H1 (cell line): ENCODE measurements around the gene LIPI. TPM values are rescaled to one million over a fixed set of nuclear protein-coding genes. Genes with fewer than 3 reads are reported as not detected.

Experiments
- CBX8 ChIP-seq: fragments of 300-800, 300-1000 bp; sonication (generic); IDR thresholded peaks from 2 replicates; pipeline ENCODE4 v1.7.1; 2016; ENCODE audit warnings: low read depth, low read length, borderline replicate concordance
- CHD2 ChIP-seq: IDR thresholded peaks from 2 replicates; pipeline ENCODE4 v1.6.1; 2012; ENCODE audit warnings: low read length, improper control_type of control experiment
- EP300 ChIP-seq, 2 experiments: IDR thresholded peaks; 1 replicate in 1 of 2; 2 replicates in 1 of 2; pipeline ENCODE4 v1.6.1; 2011 to 2012; ENCODE audit warnings: low read depth in 2 of 2, low read length in 2 of 2, mild to moderate bottlenecking in 2 of 2, borderline replicate concordance in 1 of 2, inconsistent platforms in 1 of 2, moderate library complexity in 1 of 2
- POU5F1 ChIP-seq: IDR thresholded peaks from 2 replicates; pipeline ENCODE4 v1.6.1; 2011; ENCODE audit warnings: low read depth, mild to moderate bottlenecking, low read length, moderate library complexity
- polyA plus RNA-seq, 7 experiments: library from polyadenylated mRNA; depleted of rRNA in 3 of 7; stranded (reverse) in 5 of 7; unstranded in 2 of 7; fragments of >200 nt in 5 of 7; fragments of 200-250 nt in 2 of 7; gene quantifications; 1 replicate in 5 of 7; 2 replicates in 1 of 7; 4 replicates in 1 of 7; pipeline versions ENCODE4 v1.2.1 to v1.2.3, GENCODE V29; 2011 to 2013; ENCODE audit warnings: missing spikeins in 2 of 7, mixed read lengths in 2 of 7
- total RNA-seq: library from RNA; stranded (reverse); fragmentation: NEBNext Ultra II Directional; extraction: Animal tissue kit (Norgen Biotek cat#: 25700); gene quantifications from 2 replicates; pipeline ENCODE4 v1.2.1, GENCODE V29; 2021
- TF ChIP-seq, protein P1 (sequence below): IDR thresholded peaks from 2 replicates; pipeline ENCODE4 v1.6.1; 2011; ENCODE audit warnings: low read depth, mild to moderate bottlenecking, low read length; ENCODE audit not compliant: insufficient read depth

LIPI gene
- total and polyA plus RNA-seq, 2 of the 8 experiments (the other 6 are each of a cell fraction or from before 2014, with no cell fraction given): not detected

- TF ChIP-seq, protein P1, sequence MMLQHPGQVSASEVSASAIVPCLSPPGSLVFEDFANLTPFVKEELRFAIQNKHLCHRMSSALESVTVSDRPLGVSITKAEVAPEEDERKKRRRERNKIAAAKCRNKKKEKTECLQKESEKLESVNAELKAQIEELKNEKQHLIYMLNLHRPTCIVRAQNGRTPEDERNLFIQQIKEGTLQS: no peak
- TF ChIP-seq CHD2 (no peak), CBX8 (no peak), POU5F1 (no peak), EP300 (IDR thresholded peaks at IDR 0.05; ENCODE audit: borderline replicate concordance in 1 of 2, low read depth in 2 of 2, low read length in 2 of 2) (no peak)
Measured at GRCh38 chr21:14070049-14070893, 140.5 kb downstream of the LIPI start (continued).
